Ishikawa (cell line): Measurements from ENCODE around the gene RNF144B.

Source experiments
- CEBPB ChIP-seq: IDR thresholded peaks from 2 replicates; pipeline ENCODE4 v1.6.1; 2012
- CREB1 ChIP-seq: IDR thresholded peaks from 2 replicates; pipeline ENCODE4 v1.6.1; 2012; ENCODE audit warnings: low read depth
- EGR1 ChIP-seq: IDR thresholded peaks from 2 replicates; pipeline ENCODE4 v1.6.1; 2012
- EP300 ChIP-seq: IDR thresholded peaks from 2 replicates; pipeline ENCODE4 v1.6.1; 2012; ENCODE audit warnings: borderline replicate concordance
- FOXM1 ChIP-seq: IDR thresholded peaks from 2 replicates; pipeline ENCODE4 v1.6.1; 2012; ENCODE audit warnings: low read depth, borderline replicate concordance
- NFIC ChIP-seq: IDR thresholded peaks from 2 replicates; pipeline ENCODE4 v1.6.1; 2012
- RAD21 ChIP-seq: IDR thresholded peaks from 2 replicates; pipeline ENCODE4 v1.6.1; 2012; ENCODE audit warnings: low read depth
- TAF1 ChIP-seq: IDR thresholded peaks from 2 replicates; pipeline ENCODE4 v1.6.1; 2012; ENCODE audit warnings: low read depth, mild to moderate bottlenecking
- TCF12 ChIP-seq: IDR thresholded peaks from 2 replicates; pipeline ENCODE4 v1.6.1; 2012; ENCODE audit warnings: low read depth
- TEAD4 ChIP-seq: IDR thresholded peaks from 2 replicates; pipeline ENCODE4 v1.6.1; 2012
- YY1 ChIP-seq: IDR thresholded peaks from 2 replicates; pipeline ENCODE4 v1.6.1; 2012; ENCODE audit warnings: low read depth
- ZBTB7A ChIP-seq: IDR thresholded peaks from 2 replicates; pipeline ENCODE4 v1.6.1; 2012; ENCODE audit warnings: low read depth
- TF ChIP-seq, protein P1 (sequence below): IDR thresholded peaks from 2 replicates; pipeline ENCODE4 v1.6.1; 2012
- TF ChIP-seq, protein P2 (sequence below): IDR thresholded peaks from 2 replicates; pipeline ENCODE4 v1.6.1; 2012; ENCODE audit warnings: low read depth, mild to moderate bottlenecking
- TF ChIP-seq, protein P3 (sequence below): IDR thresholded peaks from 2 replicates; pipeline ENCODE4 v1.6.1; 2012

Gene RNF144B

DNA sequence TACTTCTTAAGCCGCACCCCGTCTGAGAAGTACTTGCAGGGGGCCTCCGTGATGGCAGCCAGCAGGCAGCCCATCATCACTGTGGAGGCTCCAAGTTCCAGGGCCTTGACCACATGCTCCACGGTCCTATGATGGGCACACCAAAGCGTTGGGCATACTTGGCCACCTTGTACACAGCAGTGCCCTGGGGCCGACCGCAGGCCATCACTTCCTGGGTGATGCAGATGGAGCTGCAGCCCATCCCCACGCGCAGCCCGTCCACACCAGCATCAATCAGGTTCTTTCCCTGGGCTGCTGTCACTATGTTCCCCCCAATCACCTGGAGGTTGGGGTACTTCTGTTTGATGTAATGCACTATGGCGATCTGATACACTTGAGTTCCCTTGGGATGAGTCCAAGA lies 19.8 kb upstream of the RNF144B start:
- no peak for TF ChIP-seq RAD21
- TF ChIP-seq, protein P1, sequence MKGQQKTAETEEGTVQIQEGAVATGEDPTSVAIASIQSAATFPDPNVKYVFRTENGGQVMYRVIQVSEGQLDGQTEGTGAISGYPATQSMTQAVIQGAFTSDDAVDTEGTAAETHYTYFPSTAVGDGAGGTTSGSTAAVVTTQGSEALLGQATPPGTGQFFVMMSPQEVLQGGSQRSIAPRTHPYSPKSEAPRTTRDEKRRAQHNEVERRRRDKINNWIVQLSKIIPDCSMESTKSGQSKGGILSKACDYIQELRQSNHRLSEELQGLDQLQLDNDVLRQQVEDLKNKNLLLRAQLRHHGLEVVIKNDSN: no peak
- TF ChIP-seq, protein P2, sequence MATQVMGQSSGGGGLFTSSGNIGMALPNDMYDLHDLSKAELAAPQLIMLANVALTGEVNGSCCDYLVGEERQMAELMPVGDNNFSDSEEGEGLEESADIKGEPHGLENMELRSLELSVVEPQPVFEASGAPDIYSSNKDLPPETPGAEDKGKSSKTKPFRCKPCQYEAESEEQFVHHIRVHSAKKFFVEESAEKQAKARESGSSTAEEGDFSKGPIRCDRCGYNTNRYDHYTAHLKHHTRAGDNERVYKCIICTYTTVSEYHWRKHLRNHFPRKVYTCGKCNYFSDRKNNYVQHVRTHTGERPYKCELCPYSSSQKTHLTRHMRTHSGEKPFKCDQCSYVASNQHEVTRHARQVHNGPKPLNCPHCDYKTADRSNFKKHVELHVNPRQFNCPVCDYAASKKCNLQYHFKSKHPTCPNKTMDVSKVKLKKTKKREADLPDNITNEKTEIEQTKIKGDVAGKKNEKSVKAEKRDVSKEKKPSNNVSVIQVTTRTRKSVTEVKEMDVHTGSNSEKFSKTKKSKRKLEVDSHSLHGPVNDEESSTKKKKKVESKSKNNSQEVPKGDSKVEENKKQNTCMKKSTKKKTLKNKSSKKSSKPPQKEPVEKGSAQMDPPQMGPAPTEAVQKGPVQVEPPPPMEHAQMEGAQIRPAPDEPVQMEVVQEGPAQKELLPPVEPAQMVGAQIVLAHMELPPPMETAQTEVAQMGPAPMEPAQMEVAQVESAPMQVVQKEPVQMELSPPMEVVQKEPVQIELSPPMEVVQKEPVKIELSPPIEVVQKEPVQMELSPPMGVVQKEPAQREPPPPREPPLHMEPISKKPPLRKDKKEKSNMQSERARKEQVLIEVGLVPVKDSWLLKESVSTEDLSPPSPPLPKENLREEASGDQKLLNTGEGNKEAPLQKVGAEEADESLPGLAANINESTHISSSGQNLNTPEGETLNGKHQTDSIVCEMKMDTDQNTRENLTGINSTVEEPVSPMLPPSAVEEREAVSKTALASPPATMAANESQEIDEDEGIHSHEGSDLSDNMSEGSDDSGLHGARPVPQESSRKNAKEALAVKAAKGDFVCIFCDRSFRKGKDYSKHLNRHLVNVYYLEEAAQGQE: no peak
- TF ChIP-seq, protein P3, sequence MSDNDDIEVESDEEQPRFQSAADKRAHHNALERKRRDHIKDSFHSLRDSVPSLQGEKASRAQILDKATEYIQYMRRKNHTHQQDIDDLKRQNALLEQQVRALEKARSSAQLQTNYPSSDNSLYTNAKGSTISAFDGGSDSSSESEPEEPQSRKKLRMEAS: no peak
- no peak for TF ChIP-seq TAF1
- TF ChIP-seq CEBPB: no peak
- no peak for TF ChIP-seq NFIC
- TF ChIP-seq YY1: no peak
- no peak for TF ChIP-seq TCF12
- TF ChIP-seq FOXM1: no peak
- TF ChIP-seq CREB1: no peak
- no peak for TF ChIP-seq EP300
- TF ChIP-seq ZBTB7A: no peak
- TF ChIP-seq TEAD4: no peak
- TF ChIP-seq EGR1: no peak

DNA sequence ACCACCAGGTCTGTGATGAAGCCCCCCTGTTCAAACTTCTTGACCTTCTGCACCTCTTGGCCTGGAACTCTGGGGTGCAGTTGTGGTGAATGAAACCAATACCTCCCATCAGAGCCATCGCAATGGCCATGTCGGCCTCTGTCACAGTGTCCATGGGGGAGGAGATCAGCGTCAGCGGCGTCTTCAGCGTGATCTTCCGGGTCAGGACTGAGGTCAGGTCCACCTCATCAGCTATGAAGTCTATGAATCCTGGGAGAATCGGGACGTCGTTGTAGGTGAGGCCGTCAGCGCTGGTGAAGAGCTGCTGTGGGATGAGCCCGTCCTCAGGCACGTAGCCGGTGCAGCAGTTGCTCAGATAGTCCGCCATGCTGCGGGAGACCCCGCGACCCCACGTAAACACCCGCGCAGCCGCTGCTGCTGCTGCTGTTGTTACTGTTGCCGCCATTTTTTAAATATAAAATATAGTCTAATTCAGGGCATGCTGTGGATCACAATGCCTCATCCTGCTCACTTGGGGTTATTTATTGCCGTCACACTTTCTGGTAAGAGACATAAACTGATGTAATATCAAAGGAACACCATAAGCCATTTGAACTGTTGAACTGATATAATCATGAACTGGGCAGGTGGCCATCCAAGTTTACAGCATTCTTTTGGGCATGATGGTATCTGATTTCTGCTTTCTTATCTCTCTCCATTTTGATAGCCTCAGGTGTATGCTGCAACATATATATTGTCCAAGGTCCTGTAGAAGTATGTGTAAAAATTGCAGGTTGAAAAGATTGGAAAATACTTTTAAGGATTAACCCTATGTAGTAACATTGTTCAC lies 18.7 kb upstream of the RNF144B start:
- TF ChIP-seq CEBPB: no peak
- TF ChIP-seq, protein P1: no peak
- TF ChIP-seq TCF12: no peak
- TF ChIP-seq, protein P3: no peak
- no peak for TF ChIP-seq ZBTB7A
- TF ChIP-seq CREB1: no peak

DNA sequence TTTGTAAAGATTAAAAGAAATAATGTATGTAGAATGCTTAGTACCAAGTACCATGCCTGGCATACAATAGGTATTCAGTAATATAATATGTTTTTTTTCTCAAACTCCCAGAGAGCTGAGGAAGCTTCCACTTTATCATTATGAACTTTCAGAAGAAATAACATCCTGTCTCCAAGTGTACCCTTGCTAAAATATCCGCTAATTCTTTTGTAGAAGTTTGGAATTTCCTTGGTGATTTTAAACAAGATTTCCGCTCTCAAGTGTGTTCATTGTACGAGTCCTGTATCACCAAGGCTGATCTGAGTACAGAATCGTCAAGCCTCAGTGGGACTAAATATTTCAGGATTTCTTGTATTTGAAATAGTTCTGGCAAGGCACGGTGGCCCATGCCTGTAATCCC lies 16.1 kb upstream of the RNF144B start:
- TF ChIP-seq, protein P2: no peak
- TF ChIP-seq TCF12: no peak
- TF ChIP-seq NFIC: no peak
- no peak for TF ChIP-seq EP300
- TF ChIP-seq EGR1: no peak
- TF ChIP-seq, protein P3: no peak
- TF ChIP-seq TAF1: no peak
- TF ChIP-seq, protein P1: no peak
- no peak for TF ChIP-seq CEBPB
- TF ChIP-seq CREB1: no peak
- no peak for TF ChIP-seq ZBTB7A
- TF ChIP-seq TEAD4: no peak
- no peak for TF ChIP-seq FOXM1
- TF ChIP-seq YY1: no peak
- no peak for TF ChIP-seq RAD21

DNA sequence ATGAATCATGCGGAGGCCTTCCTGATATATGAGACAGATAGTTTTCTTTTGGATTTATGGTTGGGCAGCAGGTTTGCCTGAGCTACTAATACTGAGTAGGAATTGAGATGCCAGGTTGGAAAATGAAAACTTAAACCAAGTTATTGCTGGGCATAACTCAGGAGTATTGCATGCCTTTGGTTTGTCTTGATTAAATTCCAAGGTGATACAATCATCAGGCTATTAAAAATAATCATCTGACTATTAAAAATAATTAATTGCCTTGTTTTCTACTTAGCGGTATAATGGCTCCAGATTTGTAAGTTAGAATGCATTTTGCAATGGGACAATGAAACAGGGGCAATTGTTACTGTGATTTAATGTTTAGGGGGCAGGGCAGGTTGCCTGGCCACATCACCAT lies 15.5 kb upstream of the RNF144B start:
- no peak for TF ChIP-seq CREB1

DNA sequence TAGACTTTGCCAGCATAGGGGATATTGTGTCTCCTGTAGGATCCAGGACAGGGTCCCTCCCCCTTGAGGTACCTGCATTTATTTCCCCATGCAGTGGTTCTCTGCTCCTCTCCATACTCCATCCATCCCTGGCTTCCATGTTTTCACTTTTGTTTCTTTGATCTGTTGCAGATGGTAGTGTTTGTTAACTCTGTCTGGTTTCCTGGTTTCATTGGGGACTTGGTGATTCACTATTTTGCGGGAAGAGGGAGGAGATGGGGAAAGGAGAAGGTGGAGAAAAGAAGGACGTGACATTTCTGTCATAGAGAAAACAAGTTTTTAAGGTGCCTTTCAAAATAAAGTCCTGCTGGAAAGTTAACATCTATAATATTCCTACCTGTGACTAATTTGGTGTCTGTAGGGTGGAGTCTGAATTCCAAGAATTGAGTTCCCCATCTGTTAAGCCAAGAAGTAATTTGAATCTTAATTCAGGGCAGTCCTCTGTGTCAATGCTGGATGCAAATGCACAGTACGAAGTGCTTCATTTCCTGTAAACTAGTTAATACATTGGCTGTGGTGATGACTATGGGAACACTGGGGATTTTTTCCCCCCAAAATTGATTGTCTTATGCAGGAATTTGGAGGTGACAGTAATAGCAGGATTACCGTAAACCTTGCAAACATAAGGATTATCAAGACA lies 6.9 kb upstream of the RNF144B start:
- TF ChIP-seq CEBPB (no peak), CREB1 (no peak), EP300 (no peak), TAF1 (no peak), ZBTB7A (no peak), EGR1 (no peak), RAD21 (no peak), NFIC (no peak), TEAD4 (no peak), YY1 (no peak), TCF12 (no peak), FOXM1 (no peak)
- TF ChIP-seq, protein P2: no peak
- TF ChIP-seq, protein P3: no peak
- TF ChIP-seq, protein P1: no peak
